HG02759 (cell line): ENCODE measurements around the gene BSND.
A peak's percentile ranks its signal among the peaks of the same experiment; 100 is the strongest.
"Not testable (repeated sequence)": the region's sequence is repeated elsewhere in the genome, so short reads cannot be mapped to it uniquely, and the experiment has no call there.

Experiments used
- ATAC-seq: cut with Tn5 transposase; IDR thresholded peaks from one replicate; pipeline ENCODE4 v1.9.1; 2021; ENCODE audit warnings: mild to moderate bottlenecking, moderate library complexity; ENCODE audit not compliant: unreplicated experiment

BSND gene

DNA sequence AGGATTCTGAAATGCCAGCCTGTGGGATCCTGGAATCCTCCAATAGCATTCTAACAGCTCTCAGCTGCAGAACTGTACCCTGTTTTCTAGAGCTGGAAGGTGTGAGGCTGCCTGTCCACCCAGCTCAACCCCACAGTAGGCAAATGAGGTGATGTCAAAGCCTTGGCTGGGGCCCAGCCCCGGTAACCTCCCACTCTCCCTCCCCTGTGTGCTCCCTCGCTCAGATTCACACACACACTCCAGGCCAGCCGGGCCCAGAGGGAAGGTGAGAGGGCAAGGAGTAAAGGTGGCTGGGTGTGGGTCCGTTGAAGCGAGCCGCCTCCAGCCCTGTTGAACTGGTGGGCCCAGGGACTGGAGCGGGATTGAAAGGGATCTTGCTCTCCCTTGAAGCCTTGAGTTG lies at the start of gene BSND:
TSS of gene BSND (plus strand) at position 257 of the 400 bp plus-strand sequence. CDS start 254 bp downstream, outside the sequence.
- no peak for ATAC-seq

DNA sequence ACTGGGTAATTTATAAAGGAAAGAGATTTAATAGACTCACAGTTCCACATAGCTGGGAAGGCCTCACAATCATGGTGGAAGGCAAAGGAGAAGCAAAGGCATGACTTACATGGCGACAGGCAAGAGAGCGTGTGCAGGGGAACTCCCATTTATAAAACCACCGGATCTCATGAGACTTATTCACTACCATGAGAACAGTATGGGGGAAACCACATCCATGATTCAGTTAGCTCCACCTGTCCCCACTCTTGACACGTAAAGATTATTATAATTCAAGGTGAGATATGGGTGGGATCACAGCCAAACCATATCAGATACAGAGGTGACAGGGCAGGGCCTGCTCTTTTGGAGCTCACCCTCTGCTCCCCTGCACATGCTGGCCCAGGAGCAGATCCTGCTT lies 49.7 kb upstream of the BSND start:
- no peak for ATAC-seq

- ATAC-seq, result no peak
These were observed 48.7 kb upstream of the BSND start for GRCh38 chr1:54950006-54950368.

DNA sequence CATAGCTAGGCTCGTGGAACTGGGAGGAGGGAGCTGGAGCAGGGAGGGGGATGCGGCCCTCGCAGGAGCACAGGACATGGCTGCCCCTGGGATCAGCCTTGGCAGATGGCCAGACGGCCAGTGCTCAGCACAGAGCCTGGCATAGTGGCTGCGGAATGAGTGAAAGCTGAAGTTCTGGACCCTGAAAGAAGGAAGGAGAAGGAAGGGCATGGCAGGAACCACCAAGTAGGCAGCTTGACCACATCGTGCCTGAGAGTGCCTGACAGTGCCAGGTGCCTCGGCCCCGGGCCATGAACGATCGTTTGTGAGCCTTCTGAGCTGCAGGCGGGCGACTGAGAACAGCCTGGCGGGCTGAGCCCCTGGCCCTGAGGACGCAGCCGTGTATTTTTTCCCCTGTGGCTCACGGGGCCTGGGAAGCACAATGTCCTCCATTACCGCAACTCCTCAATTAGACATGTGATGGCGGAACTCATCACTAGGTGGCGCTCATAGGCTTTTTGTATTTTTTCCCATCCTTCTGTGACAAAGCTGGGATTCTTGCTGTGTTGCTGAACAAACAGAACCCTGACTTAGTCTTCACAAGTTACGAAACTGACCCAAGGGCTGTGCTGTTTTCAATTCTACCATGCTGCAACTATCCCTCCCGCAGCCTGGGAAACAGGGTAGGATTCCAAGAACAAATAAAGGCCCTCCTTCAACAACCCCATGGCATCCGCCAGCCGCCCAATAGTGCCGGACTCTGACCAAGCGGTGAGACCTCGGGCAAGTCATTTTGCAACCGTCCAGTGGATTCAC lies 48.2 kb upstream of the BSND start:
- no peak for ATAC-seq

DNA sequence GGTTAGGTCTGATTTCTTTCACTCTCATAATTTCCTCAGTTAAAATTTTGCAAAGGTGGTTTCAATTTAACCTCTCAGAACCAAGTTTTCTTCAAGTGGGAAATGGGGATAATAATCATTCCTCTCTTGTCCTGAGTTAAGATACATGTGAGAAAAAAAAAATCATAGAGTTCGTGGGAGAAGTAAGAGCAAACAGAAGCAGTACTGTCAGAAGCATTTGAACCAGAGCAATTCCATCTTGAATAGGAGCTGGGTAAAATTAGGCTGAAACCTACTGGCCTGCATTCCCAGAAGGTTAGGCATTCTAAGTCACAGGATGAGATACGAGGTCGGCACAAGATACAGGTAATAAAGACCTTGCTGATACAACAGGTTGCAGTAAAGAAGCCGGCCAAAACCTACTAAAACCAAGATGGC lies 46.9 kb upstream of the BSND start:
- no peak for ATAC-seq

DNA sequence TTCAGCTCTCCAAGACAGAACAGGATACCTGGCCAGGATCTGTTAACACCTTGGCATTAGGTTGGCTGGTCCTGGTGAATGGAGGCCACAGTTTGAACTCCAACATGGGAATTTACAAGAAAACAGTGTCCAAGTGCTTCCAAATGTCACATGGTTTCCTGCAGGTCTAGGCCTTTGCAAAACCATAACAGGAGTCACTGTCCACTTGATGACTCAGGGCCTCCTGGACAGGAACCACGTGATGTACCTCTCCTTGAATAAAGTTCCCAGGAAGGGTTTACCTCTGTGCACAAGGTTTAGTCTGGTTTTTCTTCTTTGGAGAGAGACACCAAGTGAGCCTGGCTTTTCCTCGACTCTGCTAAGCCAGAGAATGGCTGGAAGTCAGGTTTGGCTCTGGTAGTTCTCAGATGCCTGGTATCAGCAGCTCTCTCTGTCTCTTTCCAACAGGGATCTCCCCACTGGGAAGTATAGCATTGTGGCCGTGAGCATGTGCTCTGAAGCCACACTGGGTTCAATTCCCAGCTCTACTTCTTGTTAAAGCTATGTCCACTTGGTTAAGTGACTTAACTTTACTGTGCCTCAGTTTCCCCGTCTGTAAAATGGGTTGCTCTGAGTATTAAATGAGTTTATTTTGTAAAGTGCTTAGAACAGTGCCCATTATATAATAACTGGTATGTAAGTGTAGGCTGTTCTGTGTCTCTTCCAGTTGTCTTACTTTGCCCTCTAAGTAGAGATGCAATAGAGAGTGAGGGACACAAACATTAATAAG lies 45.6 kb upstream of the BSND start:
- ATAC-seq, result no peak

- ATAC-seq, result no peak
These were observed 44.9 kb upstream of the BSND start for GRCh38 chr1:54953846-54954245.

- ATAC-seq, result no peak
These were observed 43.4 kb upstream of the BSND start for GRCh38 chr1:54955359-54955758.

GRCh38 chr1:54956726-54957125 lies 42.0 kb upstream of the BSND start:
- ATAC-seq, result no peak

GRCh38 chr1:54959241-54959640 lies 39.5 kb upstream of the BSND start:
- ATAC-seq, result no peak

DNA sequence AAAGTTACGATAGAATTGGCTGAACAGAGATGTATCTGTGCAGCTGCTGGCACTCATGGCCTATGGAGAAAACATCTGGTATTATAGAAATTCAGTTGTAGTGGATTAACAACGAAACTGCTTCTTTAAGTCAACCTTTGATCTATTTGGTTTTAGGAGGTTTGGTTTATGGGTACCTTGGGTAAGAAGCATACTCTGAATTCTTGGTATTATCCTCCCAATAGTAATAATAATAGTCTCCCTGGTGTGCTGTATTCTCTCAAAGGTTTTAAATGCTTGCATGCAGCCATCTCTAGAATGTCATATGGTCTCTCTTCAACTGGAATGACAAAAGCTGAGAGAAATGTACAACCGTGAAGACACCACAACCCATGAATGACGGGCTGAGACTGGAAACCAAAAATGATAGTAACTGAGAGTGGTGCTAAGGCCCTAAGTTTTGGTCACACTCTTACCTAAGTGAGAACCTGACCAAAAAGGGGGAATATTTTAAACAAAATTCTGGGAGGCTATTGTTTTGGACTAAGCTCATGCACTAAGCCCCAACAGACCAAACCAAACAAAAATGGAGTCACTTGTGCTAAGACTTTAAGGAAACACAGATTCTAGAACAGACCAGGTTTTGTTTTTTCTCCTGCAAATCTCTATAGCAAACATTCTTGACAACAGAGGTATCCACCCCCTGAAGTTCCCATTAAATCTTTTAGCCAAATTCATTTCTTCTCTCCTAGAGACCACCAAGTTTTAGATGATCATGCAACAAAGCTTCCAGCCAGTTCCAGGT lies 35.9 kb upstream of the BSND start:
- ATAC-seq, result no peak

DNA sequence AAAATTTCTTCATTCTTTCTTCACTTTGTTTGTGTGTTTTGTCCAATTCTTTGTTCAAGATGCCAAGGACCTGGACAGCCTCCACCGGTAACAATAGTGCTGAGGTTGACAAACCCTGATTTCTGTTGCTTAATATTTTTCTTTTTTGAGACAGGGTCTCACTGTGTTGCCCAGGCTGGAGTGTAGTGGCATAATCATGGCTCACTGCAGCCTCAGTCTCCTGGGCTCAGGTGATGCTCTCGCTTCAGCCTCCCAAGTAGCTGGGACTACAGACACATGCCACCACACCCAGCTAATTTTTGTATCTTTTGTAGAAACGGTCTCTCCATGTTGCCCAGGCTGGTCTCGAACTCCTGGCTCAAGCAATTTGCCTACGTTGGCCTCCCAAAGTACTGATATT lies 34.9 kb upstream of the BSND start:
- ATAC-seq, result not testable (repeated sequence)

- peak; percentile 93 for ATAC-seq
These were observed 33.0 kb upstream of the BSND start for GRCh38 chr1:54965624-54966340.

GRCh38 chr1:54967372-54967771 lies 31.4 kb upstream of the BSND start:
- ATAC-seq, result no peak

GRCh38 chr1:54968551-54968950 lies 30.2 kb upstream of the BSND start:
- no peak for ATAC-seq

DNA sequence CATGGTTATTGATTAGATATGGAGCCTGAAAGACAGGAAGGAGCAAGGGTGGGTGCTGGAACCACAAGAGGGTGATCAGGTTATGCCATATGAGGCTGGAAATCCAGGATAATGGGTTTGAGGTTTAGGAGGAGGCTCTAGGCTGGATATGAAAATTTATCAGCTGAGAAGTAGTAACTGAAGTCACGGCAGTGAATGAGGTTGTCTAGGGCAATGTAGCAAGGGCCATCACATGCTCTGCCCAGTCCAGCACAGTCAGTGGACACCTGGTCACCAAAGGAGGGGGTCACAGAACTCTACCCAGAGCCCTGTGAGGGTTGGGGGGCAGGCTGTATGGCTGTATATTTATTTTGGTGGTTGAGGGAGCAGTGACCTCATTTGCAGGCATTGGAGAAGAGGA lies 28.9 kb upstream of the BSND start:
- ATAC-seq, result no peak

DNA sequence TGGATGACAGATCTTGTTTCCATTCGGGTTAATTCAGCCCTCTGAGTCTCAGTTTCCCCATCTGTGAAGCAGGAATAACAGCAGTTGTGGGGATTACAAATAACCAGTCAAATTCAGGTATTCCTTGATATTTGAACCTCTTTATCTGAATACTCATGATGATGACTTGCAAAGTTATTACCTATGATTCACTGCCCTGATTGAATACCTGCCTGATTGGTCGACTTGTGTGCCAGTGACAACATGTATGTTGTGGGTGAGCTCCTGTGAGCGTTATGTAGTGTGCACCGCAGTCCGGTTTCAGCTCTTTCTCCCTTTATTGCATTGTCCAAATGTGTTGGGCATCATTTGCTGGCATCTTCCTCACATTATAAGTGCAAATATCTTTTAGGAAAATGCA lies 27.8 kb upstream of the BSND start:
- ATAC-seq, result no peak

- ATAC-seq, result peak; percentile 91
These were observed 27.4 kb upstream of the BSND start for GRCh38 chr1:54971317-54971791.

- ATAC-seq, result no peak
These were observed 26.3 kb upstream of the BSND start for GRCh38 chr1:54972436-54972835.

DNA sequence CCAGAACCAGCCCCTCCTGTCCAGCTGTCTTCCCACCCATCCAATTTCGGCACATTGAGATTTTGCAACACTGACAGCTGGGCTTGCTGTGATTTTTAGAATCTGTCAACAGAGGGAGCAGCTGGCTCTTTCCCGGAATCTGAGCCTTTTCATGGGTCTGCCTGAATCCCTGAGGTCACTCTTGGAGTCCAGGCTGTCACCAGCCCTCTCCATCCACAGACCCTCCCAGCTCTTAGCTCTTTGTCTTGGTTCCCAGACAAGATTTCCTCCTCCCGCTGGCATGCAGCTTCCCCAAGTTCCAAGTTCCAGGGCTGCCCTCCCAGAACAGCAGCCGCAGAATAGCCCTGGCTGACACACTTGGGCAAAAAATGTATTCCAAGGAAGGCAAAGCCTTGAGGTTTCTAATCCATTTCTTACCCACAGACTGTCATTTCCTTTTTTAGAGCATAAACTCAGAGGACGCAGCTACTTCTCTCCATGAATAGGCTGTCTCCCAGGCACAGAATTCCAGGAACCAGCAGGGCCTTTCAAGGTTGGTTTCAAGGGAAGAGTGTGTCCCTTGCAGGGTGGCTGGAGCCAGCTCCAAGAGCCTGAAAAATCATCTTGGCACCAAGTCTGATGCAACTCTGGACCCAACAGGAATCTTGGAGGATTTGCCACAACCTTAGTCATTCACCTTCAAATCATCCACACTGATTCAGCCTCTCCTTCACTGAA lies 25.4 kb upstream of the BSND start:
- no peak for ATAC-seq
